NCI-H1105 treated with DMSO at 0.1 percent for 48 hours (cell line): ENCODE measurements around the gene APMAP.
"Not testable (repeated sequence)": the region's sequence is repeated elsewhere in the genome, so short reads cannot be mapped to it uniquely, and the experiment has no call there.

Experiments used
- DNase-seq: peaks from one replicate; lab custom pipeline; 2025; lab: John Stamatoyannopoulos, UW

APMAP gene

DNA sequence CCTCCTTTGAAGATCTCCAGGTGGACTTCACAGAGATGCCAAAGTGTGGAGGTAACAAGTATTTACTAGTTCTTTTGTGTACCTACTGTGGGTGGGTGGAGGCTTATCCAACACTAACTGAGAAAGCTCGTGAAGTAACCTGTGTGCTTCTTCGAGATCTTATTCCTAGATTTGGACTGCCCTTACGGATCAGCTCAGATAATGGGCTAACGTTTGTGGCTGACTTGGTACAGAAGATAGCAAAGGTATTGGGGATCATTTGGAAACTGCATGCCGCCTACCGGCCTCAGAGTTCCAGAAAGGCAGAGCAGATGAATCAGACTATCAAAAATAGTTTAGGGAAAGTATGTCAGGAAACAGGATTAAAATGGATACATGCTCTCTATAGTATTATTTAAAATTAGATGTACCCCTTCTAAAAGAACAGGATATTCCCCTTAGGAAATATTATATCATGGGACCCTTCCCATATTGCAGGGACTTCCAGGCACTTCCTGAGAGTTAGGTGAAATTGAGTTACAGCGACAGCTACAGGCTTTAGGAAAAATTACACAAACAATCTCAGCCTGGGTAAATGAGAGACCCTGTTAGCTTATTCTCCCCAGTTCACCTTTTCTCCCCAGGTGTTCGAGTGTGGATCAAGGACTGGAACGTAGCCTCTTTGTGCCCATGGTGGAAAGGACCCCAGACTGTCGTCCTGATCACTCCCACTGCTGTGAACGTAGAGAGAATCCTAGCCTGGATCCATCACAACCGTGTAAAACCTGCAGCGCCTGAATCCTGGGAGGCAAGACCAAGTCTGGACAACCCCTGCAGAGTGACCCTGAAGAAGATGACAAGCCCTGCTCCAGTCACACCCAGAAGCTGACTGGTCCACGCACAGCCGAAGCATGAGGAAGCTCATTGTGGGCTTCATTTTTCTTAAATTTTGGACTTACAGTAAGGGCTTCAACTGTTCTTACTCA lies 61.5 kb downstream of the APMAP start:
- DNase-seq = not testable (repeated sequence)

DNA sequence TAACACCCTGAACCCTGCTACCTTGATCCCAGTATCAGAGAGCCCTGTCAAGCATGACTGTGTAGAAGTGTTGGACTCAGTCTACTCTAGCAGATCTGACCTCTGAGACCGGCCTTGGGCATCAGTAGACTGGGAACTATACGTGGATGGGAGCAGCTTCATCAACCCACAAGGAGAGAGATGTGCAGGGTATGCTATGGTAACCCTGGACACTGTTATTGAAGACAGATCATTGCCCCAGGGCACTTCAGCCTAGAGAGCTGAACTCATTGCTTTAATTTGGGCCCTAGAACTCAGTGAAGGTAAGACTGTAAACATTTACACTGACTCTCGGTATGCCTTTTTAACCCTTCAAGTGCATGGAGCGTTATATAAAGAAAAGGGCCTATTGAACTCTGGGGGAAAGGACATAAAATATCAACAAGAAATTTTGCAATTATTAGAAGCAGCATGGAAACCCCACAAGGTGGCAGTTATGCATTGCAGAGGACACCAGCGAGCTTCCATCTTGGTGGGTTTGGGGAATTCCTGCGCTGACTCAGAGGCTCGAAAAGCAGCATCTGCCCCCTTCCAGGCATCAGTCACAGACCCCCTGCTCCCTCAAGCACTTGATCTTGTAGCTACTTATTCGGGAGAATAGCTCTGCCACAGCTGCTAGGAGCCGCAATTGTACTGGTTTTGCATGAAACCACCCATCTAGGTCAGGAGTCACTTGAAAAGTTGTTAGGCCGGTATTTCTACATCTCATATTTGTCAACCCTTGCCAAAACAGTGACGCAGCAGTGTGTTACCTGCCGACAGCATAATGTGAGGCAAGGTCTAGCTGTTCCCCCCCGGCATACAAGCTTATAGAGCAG lies 62.5 kb downstream of the APMAP start:
- peak; percentile 94 for DNase-seq

DNA sequence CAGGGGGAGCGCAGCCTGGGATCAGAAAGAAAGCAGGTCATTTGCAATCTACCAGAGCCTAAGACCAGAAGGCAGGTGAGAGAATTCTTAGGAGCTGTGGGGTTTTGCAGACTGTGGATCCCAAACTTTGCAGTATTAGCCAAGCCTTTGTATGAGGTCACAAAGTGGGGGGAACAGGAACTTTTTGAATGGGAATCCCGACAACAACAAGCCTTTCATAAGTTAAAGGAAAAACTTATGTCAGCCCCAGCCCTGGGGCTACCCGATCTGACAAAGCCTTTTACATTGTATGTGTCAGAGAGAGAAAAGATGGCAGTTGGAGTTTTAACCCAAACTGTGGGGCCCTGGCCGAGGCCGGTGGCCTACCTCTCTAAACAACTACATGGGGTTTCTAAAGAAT lies 63.3 kb downstream of the APMAP start:
- DNase-seq = not testable (repeated sequence)

DNA sequence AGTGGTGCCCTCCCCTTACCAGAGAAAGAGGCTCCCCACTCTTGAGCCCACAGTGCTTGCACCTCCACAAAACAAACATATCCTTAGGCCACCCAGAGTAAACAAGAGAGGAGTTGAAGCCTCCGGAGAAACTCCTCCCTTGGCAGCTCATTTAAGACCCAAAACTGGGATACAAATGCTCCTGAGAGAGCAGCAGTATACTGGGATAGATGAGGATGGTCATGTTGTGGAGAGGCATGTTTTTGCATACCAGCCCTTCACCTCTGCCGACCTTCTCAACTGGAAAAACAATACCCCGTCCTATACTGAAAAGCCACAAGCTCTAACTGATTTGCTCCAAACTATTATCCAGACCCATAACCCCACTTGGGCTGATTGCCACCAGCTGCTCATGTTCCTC lies 71.8 kb downstream of the APMAP start:
- not testable (repeated sequence) for DNase-seq

DNA sequence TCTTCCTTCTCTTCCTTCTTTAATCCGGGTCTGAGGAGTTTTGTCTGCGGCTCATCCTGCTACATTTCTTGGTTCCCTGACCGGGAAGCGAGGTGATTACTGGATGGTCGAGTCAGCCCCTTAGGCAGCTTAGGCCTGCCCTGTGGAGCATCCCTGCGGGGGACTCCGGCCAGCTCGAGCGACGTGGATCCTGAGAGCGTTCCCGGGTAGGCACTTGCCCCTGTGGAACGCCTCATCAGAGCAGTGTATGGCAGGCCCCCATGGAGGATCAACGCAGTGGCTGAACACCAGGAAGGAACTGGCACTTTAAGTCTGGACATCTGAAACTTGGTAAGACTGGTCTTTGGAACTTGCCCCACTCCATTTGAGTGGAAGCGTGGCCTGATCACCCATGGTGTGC lies 72.9 kb downstream of the APMAP start:
- DNase-seq = not testable (repeated sequence)

DNA sequence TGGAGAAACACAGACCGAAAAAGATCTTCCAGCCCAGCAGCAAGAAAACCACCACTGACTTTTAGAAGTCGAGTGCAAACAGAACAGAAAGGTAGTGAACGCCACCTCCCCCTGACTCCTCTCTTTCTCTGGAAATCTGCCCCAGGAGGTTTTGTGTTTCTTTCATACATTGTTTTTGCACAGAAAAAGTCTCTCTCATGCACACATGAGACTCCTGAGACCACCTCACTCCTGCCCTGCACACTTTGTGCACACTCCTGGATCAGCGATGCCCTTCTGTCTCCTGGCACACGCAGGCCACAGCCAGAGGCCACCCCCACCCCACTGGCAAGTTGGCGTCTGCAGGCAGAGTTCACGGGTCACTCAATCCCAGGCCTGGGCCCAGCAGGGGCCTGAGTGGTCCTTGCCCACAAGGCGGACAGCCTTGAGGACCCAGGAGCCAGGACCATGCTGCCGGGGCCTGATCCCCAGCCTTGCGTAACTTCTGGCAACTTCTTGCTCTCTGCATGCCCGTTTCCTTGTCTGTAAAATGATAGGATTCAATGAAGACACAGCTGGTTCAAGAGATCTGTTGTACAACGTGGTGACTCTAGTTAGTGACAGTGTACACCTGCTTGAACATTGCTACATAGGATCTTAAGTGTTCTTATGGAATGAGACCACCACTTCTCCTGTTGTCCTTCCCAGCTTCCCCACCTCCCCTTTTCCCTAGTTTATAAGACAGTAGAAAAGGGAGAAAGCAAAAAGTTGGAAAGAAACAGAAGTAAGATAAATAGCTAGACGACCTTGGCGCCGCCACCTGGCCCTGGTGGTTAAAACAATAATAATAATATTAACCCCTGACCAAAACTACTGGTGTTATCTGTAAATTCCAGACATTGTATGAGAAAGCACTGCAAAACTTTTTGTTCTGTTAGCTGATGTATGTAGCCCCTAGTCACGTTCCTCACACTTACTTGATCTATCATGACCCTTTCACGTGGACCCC lies 73.7 kb downstream of the APMAP start:
- no peak for DNase-seq

DNA sequence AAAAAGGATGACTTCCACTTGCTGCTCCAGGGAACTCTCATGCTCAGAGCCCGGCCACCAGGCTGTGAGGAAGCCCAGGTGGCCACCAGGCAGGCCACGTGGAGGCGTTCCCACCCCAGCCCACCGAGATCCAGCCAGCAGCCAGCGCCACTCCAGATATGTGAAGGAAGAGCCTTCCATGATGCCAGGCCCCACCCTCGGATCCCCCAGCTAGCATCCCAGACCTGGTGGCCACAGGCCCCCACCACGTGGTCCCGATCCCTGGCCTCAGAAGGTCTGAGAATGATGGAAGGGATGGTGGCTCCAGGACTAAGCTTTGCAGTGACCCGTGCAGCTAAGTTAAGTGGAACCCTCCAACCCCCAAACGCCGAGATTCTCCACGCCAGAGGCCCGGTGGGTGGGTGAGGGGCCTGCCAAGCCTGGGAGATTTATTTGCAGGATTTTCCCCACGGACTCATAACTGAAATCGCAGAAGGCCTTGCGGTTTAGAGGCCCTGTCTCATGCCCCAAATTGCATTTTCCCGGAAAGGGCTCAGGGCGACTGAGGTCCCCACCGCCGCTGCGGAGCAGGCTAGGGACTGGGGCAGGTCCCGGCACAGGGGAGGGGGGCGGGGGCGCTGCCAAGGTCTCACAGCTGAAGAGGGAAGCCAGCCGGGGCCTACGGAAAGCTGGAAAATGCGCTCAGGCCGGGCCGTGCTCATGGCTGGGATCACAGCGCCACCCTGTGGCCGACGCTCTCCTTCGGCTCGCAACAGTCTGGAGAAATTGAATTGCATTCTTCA lies 74.6 kb downstream of the APMAP start:
- peak; percentile 58 for DNase-seq

DNA sequence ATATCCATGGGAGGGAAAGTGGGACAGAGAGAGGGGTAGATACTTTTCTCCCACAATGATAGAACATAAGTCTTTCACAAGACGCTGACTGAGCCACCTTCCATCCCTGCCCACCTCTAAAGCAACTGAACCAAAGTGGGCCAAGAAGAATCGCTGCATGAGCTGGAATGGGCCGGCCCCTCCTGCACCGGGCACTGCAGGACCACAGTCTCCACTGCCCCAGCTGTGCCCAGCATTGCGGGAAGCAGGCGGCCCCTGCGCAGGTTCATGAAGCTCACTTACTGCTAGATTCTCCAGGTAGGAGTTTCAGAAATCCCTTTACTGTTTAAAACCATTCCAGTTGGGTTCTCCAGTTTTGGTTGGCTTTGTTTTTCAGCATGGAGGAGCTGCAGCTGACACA lies 75.5 kb downstream of the APMAP start:
- DNase-seq = no peak

DNA sequence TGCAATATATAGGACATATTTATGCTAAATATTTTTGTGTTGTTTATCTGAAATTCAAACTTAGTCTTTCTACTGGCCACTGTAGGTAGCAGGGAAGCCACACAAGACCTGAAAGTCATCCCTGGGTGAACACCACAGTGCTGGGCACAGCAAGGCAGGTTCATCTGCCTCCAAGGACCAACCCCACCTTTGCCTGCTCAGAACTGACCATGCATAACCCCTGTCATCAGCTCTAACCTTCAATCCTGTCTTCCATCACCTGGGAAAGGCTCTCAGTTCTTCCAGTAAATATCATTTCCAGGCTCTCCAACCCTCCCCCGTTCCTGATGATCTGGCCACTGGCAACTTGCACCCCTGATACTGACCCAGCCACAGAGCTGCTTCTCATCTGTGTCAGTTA lies 76.1 kb downstream of the APMAP start:
- no peak for DNase-seq

DNA sequence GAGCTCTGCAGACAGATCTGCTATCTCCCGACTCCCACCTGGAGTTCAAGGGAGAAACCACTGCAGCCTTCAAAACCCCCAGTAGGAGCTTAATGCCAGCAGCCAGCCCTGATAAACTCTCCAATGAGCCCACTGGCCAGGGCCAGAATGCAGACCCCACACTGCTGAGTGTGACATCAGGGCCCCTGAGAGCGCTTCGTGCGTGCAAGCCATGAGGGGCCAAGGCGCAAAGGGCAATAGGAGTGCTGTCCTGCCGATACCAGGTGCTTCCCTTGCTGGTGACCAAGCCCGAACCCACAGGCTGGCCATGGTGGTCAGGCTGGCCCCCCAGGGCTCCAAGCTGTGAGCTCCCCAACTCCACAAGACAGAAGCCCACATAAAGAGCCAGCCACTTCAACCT lies 76.7 kb downstream of the APMAP start:
- DNase-seq = no peak

DNA sequence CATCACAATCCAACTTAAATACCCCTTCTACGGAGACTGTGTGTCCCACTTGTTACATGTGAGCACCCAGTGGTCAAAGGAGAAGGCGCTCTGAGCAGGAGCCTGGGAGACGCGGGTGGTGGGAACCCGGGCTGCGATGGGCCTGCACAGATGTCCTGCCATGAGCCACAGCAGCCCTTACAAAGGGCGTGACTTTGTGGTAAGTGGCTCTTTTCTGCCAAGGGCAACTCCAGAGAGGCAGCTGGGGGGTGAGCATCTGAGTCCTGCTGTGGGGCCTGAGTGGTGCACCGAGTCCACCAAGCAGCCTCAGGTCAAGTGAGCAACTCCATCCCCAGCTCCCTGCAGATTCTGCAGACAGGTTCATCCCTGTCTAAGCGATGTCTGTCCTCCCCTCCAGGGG lies 77.1 kb downstream of the APMAP start:
- no peak for DNase-seq

DNA sequence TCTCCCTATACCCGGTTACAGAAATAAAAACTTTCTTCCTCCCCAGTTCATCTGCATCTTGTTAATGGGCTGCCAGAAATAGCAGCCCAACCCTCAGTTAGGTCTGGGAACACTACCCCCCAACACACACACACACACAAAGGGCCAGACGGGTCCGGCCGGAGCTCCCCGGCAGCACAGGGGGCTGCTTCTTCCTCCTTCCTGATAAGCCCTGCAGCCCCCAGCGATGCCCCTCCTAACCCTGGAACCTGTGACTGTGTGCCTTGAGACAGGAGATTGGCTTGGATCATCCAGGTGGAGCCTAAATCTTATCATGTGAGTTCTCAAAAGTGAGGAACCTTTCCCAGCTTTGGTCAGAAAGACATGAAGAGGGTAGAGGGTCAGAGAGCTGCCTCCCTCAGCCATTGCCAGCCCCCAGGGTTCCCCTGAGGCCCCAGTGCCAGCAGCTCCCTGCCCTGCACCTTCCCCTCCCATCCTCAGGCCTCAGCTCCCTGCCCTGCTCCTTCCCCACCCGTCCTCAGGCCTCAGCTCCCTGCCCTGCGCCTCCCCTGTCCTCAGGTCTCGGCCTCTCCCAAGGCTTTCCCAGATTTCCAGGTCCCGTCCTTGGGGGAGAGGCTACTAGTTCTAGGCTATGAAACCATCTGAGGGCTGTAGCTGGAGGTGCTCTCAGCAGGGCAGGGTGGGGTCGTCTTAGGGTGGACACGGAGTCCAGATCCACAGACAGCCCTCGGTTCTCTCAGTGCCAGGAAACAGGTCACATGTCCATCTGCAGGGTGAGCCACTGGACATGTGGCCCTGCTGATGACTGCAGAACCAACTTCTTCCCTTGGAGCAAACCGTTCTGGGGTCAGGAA lies 77.9 kb downstream of the APMAP start:
- no peak for DNase-seq

DNA sequence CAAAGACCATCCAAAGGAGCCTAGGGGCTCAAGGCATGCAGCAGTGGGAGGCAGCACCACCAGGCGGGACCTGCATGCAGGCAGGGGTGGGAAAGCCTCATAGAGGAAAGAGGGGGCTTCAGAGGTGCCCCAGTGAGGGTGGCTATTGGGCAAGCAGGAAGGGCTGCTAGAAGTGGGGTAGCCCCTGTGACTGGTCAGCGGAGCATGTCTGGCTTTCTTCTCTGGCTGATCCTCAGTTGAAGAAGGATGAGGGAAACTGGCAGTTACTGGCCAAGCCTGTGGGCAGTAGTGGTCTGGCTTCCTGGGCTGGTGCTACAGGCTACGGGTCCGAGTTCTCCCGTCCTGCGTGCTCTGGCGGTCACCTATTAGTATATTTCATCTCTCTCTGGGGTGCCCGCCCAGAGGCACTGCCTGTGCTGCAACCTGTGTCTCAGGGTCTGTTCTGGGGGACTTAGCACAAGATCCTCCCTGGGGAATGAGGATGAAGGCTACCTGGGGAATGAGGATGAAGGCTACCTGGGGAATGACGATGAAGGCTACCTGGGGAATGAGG lies 79.4 kb downstream of the APMAP start:
- no peak for DNase-seq
